Activated CD4-positive, alpha-beta T cell treated with anti-CD3 and anti-CD28 coated beads, Interleukin-10, Interleukin-2, amounts not matched to agents 100 ng/mL and 50 ng/mL, durations not matched to agents 16 hours and 8 hours (primary cell): ENCODE results near the gene ZFPM1.

Experiments used
- DNase-seq: peaks from one replicate; pipeline ENCODE4 v3.0.0-alpha.2; 2020

Gene ZFPM1

GRCh38 chr16:88452482-88453216 lies 431 bp upstream of the ZFPM1 start:
- DNase-seq: peak; percentile 99

- peak; percentile 50 for DNase-seq
Observed at GRCh38 chr16:88453611-88454522, 787 bp downstream of the ZFPM1 start.

- DNase-seq: peak; percentile 76
Observed at GRCh38 chr16:88454523-88454947, 1.5 kb downstream of the ZFPM1 start.

- DNase-seq: peak; percentile 89
Observed at GRCh38 chr16:88455610-88456355, 2.7 kb downstream of the ZFPM1 start.

GRCh38 chr16:88456356-88457292 lies 3.5 kb downstream of the ZFPM1 start:
- DNase-seq: peak; percentile 52

GRCh38 chr16:88458039-88458772 lies 5.1 kb downstream of the ZFPM1 start:
- no peak for DNase-seq

GRCh38 chr16:88458773-88459235 lies 5.7 kb downstream of the ZFPM1 start:
- DNase-seq: no peak

GRCh38 chr16:88459366-88460073 lies 6.4 kb downstream of the ZFPM1 start:
- DNase-seq: no peak

GRCh38 chr16:88460496-88461330 lies 7.6 kb downstream of the ZFPM1 start:
- no peak for DNase-seq

GRCh38 chr16:88461331-88462269 lies 8.5 kb downstream of the ZFPM1 start:
- DNase-seq: no peak

GRCh38 chr16:88462396-88462795 lies 9.3 kb downstream of the ZFPM1 start:
- no peak for DNase-seq

- no peak for DNase-seq
Observed at GRCh38 chr16:88463411-88463810, 10.3 kb downstream of the ZFPM1 start.

GRCh38 chr16:88464447-88465318 lies 11.6 kb downstream of the ZFPM1 start:
- no peak for DNase-seq

- no peak for DNase-seq
Observed at GRCh38 chr16:88465387-88465983, 12.4 kb downstream of the ZFPM1 start.

GRCh38 chr16:88466175-88466862 lies 13.2 kb downstream of the ZFPM1 start:
- DNase-seq: no peak

- no peak for DNase-seq
Observed at GRCh38 chr16:88466949-88467348, 13.9 kb downstream of the ZFPM1 start.
